Stimulated activated CD4-positive, alpha-beta T cell treated with anti-CD3 and anti-CD28 coated beads, TNF-alpha, amount 100 ng/mL, for 24 hours (primary cell): ENCODE data around the gene COA8.
A peak's percentile ranks its signal among the peaks of the same experiment; 100 is the strongest.
"Not testable (repeated sequence)": the region's sequence is repeated elsewhere in the genome, so short reads cannot be mapped to it uniquely, and the experiment has no call there.

Experiments
- DNase-seq, 3 experiments: peaks; one replicate each; pipeline ENCODE4 v3.0.0-alpha.2; 2020; ENCODE audit warnings: low read depth in 3 of 3

COA8 gene

DNA sequence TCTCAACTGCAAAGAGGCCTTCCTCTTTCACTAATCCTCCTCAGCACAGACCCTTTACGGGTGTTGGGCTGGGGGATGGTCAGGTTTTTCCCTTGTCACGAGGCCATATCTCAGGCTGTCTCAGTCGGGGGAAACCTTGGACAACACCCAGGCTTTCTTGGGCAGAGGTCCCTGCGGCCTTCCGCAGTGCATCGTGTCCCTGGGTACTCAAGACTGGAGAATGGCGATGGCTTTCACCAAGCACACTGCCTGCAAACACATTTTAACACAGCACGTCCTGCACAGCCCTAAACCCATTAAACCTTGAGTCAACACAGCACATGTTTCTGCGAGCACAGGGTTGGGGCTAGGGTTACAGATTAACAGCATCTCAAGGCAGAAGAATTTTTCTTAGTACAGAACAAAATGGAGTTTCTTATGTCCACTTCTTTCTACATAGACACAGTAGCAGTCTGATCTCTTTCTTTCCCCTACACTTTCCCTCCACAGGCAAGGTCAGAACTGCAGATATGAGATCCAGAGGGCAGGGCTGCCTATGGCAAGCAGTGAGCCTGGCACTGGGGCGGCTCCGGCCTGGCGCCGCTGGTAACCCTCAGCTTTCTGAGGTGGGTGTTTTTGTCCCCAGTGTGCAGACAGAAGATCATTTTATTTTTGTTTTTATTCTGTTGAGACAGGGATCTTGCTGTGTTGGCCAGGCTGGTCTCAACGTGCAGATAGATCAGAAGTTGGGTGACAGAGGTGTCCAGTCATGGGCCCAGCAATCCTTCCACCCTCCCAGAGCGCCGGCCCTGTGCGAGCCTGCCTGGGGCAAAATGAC is 37.1 kb upstream of the COA8 start:
- DNase-seq: not testable (repeated sequence)

DNA sequence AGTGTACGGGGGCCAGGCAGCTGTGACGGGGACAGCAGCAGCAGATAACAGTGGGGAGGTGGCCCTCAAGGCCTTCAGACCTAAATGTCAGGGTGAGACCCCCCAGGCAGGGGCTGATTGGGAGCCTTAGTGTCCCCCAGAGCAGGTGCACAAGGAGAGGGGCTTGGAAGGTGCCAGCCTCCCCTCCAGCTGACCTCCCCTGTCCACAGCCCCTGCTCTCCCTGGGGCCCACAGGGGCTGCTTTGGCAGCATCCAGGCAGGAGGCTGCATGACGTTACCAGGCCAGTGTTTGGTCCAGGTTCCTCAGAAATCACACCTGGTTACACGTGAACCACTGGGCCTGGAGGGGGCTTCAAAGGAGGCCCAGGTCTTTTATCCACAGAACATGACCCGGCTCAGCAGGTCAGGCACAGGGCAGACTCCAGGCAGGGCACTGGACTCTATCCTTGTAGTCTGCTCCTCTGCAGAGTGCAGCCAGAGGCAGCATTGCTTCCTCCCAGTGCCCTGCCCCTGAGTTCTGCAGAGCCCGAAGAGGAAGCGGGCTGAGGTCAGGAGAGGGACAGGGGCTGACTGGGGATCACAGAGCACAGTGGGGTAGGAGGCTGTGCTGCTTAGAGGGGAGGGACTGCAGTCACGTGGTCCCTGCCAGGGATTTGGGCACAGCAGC is 36.4 kb upstream of the COA8 start:
- no peak for DNase-seq

DNA sequence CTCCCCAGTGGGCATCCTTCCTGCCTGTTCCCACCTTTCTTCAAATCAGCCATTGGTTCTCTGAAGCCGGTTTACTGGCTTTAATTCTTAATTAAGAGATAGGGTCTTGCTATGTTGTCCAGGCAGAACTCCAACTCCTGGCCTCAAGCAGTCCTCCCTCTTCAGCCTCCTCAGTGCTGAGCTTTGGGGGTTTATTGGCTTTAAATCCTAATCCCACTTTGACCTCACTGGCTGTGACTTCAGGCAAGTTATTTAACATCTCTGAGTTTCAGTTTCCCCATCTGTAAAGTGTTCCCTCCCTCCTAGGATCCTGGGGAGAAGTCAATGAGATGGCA is 35.9 kb upstream of the COA8 start:
- no peak for DNase-seq

DNA sequence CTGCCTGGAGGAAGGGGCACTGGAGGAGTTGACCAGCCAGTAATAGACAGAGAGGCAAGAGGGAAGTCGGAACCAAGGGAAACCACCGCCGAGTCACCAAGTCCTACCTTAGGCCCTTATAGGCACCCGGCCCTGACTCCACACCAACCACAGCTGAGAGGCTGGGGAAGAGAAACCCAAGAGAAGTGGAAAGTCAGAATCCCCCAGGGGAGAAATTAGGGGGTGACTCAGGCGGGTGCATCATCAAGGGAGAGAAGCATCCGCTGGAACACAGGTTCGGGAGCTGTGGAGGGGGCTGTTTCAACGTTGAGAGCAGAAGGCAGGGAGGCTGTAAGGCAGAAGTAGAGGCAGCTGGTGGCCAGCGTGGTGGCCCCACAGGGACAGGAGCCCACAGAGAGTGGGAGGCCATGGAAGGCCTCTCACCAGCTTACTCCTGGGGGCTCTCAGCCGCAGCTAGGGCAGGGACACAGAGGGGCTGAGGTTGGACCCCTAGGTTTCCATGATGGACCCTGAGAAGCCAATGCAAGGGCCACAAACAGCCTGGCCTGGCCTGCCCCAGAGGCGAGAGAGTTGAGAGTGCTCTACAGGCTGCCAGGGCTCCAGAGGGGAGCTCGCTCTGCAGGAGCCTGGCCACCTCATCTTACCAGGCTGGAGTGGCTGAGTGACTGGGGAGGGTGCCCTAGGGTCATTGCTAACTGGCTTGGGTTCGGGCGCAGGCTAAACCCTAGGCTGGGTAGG is 35.2 kb upstream of the COA8 start:
- peak in 1 of 3 experiments; percentile 35 for DNase-seq

DNA sequence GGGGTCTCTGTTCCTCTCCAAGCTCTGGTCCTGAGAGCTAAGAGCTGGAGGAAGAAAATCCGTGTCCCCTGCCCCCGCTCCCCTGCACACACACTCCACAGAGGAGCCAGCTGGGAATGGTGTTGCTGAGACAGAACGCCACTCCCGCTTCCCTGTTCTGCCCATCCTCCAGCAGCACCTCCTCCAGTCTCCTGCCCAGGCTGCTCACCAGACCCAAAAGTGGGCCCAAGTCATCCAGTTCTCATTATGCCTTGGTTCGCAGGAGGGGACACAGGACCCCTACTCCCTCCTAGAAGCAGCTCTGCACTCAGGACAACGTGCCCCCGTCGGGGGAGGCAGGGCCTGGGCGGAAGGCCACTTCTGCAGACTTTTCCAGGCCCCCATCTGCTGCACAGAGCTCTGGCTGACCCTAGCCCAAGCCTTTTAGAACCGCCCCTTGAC is 34.6 kb upstream of the COA8 start:
- DNase-seq: no peak

DNA sequence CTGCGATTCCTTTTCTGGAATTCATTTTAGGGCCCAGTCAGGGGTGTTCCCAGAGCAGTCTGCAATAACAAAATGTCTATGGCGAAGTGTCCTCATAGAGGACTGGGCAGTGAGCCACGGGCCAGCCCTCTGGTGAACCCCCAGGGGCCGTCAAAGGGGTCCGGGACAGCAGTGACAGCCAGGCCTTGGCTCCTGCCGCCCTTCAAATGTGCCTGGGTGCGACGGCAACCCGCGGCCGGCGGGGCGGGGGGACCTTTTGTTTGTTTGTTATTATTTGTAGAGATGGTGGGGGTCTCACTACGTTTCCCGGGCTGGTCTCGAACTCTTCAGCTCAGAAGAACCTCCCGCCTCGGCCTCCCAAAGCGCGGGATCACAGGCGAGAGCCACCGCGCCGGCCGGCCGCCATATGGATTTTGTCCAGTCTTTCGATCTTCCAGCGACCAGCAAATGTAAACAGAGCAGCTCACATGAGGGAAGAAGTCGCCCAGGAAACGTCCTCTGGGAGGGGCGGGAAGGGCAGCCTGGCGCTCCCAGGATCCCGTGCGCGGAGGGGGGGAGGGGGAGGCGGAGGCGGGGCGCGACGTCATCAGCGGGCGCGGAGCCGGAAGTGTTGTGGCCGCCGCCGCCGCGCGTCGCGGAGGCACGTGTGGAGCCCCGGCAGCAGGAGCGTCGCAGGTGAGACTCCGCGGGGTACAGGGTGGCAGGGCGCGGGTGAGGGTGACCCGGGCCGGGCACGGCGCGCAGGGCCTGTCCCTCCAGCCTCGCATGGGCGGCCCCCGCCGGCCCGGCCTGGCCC is 34.0 kb upstream of the COA8 start, which contains the start of gene TRMT61A:
TRMT61A (plus strand) TSS at position 610 of the 796 bp plus-strand sequence. CDS start 783 bp downstream, outside the sequence.
- DNase-seq: peak; percentile 52 to 71 (median 69)

DNA sequence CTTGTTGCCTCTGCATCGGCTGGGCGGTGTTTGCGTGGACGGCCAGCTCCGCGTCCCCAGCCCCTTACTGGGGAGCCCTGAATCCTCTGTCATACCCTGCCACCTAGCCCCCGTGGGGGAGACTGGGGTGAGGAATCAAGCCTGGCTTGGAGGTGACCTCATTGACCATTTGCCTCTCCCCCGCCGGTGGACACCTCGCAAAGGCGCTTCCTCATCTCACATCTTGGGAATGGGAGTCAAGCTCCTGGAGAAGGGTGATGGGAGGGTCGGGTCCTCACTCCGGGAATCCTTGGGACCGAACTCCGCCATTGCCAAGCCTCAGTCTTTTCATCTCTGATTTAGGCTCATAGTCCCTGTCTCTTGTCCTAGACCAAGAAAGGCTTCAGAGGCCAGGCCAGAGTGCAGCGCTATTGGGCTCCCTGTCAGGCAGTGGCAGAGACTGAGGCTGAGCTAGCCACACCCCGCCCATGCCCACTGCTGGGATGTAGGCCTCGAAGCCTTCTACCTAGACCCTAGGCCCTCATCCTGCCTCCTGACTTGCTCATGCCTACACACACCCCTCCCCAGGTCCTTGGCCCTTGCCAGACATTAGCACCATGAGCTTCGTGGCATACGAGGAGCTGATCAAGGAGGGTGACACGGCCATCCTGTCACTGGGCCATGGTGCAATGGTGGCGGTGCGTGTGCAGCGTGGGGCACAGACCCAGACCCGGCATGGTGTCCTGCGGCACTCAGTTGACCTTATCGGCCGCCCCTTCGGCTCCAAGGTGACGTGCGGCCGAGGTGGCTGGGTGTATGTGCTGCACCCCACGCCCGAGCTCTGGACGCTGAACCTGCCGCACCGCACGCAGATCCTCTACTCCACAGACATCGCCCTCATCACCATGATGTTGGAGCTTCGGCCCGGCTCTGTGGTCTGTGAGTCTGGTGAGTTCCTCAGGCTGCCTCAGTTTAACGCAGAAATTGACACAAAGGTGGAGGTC is 33.1 kb upstream of the COA8 start:
- no peak for DNase-seq

DNA sequence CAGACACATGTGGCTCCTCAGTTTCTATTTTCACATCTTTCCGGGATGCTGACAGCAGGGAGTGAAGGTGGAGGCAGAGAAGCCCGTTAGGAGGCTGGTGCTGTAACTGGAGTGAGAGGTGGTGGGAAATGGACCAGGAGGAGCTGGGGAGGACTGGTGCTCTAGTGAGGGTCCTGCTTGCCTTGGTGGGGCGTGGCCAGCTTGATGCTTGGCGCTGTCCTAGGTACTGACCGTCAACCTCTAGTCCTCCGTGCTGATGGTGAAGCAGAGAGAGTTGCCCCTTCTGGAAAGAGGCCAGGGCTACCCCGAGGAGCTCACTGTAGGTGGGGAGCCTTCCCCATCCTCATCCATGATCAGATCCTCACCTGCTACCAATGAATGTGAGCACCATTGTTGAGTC is 32.4 kb upstream of the COA8 start:
- DNase-seq: no peak

DNA sequence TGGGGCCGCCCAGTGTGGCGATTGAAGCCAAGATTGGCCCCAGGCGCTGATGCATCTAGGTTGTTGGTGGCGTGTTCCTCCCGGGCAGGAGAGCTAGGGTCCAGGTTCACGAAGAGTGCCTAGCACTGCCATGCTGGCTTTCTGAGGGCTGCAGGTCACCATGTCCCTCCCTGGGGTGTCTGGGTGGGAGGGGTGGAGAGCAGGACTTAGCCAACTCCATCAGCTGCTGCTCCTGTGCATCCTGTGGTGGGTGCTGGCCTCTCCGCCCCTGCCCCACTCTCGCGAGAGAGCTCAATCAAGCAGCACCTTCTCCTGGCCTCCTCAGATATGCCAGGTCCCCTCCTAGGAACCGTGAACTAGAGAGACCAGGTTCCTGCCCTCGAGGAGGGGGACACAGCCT is 31.9 kb upstream of the COA8 start:
- DNase-seq: no peak

DNA sequence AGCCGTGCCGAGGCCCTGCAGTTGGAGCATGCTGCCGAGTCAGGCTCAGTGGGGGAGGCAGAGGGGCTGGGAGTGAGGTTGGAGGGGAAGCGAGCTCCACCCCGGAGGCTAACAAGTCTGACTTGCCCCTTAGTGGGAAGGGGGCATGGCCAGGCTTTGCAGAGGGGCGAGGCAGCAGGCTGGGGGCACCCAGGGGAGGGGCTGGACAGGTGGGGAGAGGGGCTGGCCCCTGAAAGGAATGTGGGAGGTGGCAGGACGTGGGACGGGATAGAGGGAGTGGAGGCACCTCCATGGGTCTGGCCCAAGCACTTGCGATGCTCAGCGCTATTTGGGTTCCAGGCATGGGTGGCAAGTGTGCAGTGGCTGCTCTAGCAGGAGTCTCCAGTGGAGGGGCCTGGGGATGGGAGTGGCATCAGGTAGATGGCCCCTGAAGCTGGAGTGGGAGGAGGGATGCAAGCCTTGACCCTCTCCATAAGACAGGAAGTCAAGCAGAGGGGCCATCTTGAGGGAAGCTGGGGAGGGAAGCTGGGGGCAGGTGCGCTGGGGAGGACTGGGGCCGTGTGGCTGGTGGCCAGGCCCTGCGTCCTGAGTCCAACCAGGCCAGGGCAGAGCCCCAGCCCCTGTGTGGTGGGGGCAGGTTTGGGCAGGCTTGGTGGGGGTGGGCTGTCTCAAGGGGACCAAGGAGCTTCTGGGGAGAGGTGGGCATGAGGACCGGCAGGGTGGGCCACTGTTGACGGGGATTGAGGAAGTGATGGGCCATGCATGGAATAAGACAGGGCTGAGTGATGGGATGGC is 31.1 kb upstream of the COA8 start:
- no peak for DNase-seq

DNA sequence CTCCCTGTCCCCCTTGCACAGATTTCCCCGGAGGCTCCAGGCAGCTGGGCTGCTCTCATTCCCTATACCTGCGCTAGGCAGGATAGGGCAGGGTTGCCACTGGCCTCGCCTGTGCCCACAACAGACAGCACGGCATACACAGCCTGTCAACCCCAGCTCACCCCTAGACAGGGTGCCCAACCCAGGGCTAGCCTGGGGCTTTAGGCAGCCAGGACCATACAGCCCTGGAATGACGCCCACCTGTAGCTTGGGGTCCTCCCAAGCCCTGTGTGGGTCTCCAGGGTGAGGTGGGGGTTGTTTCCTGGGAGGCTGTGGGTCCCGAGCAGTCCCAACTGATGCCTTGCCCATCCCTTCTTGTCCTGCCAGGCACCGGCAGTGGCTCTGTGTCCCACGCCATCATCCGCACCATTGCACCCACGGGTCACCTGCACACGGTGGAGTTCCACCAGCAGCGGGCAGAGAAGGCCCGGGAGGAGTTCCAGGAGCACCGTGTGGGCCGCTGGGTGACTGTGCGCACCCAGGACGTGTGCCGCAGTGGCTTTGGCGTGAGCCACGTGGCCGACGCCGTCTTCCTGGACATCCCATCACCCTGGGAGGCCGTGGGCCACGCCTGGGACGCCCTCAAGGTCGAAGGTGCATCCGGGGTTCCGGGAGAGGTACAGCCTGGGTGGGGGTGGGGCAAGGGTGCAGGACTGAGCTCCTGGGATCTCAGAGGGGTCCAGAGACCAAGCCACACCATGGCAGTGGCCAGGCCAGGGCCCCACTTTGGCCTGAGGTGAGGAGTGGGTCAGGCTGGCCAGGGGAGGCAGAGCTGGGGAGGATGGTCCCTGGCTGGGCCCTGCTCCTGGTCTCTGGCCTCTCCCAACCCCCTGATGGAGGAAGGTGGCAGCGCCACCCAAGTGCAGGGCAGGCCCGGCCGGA is 30.3 kb upstream of the COA8 start:
- no peak for DNase-seq

DNA sequence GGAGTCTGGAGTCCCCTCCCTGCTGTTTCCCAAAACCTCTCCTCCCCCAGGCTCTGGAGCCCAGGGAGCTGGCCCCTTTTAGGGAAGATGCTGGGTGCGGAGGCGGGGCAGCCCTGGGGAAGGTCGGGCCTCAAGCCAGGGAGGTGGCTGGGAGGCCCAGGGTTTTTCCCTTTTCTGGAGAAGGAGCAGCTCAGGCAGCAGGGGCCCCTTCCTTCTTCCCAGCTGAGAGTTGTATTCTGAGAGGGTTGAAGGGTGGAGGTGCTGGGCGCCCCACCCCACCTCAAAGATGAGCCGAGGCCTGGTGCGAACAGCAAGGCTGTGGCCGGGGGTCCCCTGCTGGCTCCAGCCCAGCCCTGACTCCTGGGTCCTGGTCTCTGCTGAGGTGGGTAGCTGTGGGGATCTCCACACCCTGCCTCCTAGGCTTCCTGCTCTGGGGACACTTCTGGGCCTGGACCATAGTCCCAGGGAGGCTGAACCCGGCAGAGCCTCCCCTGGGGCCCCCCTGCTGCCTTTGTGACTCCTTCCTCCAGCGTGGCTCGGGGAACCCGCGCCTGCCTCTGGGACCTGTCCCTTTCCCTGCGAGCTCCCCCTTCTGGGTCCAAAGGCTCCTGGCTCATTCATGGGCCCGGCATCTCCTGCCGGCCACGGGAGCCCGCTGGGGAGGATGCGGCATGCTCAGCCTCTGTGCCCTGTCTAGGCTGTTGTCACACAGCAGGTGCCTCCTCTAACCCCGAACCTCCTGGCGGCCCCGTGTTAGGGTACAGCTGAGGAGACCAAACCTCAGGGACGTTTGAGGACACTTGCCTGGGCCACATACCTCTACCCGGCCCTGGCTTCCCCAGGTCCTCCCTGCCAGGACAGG is 29.4 kb upstream of the COA8 start:
- DNase-seq: no peak

DNA sequence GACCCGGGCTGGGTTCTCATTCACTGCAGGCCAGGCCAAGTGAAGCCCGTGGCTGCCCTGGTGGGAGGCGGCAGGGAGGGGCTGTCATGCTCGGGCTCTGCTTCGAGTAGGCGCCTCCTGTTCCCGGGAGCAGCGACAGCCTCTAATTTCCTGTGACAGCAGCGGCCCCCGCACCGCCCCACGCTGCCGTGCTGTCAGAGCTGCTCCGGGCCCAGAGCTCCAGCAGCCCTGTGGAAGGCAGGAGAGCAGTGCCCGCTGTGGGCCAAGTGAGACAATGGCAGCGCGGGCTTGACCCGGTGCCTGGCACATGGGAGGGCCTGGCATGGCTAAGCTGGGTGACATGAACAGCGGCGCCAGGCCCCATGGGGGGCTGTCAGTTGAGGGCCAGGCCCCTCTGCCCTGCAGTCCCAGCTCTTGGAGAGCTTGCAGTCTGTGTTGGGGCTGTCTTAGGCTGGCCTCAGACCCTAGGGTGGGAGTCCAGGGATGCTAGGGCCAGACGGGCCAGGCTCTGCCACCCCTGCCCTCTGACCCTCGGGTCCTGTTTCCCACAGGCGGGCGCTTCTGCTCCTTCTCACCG is 28.7 kb upstream of the COA8 start:
- no peak for DNase-seq

DNA sequence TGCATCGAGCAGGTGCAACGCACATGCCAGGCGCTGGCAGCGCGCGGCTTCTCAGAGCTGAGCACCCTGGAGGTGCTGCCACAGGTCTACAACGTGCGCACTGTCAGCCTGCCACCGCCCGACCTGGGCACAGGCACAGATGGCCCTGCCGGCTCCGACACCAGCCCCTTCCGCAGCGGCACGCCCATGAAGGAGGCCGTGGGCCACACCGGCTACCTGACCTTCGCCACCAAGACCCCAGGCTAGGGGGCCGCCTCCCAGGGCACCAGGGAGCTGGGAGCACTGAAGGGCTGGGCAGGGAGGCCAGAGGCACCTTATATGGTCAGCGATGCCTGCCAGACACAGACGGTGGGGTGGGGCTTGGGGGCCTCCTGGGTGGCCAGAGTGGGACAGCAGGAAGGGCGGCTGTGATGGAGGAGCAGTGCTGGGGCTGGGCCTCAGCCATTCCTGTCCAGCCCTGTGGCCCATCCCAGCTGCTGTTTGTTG is 28.1 kb upstream of the COA8 start:
- no peak for DNase-seq

DNA sequence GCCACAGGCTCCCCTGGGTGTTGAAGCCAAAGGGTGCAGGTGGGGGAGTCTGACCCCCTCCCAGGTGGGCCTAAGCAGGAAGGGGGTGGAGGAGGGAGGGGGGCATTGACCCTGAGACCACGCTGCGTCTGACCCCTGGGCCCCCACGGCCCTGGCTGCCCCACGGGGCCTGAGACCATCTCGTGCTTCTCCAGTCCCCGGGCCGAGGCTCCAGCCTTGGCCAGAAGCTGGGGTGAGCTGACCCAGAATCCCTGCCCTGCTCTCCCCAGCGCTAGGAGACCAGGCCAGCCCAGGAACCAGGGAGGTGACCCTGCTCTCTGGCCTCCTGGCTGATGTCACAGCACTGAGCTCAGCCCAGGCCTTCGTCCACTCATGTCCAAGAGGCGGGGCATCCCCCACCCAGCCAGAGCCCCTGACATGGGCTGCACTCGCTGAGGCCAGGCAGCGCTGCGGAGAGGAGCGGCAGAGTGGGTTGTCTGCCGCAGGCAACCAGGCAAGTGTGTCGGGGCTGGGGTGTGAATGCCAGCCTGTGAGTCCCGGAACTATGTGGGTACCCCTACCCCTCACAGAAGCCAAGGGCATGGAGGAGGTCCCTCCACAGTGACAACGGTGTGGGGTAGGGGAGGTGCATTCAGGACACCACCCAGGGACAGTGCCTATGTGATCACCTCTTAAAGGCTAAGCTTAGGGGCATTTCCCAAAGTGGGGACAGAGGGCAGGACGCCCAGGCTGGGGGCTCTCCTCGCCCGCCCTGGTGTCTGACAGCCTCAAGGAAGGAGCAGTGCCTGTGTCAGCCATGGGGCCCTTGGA is 27.5 kb upstream of the COA8 start:
- DNase-seq: no peak

DNA sequence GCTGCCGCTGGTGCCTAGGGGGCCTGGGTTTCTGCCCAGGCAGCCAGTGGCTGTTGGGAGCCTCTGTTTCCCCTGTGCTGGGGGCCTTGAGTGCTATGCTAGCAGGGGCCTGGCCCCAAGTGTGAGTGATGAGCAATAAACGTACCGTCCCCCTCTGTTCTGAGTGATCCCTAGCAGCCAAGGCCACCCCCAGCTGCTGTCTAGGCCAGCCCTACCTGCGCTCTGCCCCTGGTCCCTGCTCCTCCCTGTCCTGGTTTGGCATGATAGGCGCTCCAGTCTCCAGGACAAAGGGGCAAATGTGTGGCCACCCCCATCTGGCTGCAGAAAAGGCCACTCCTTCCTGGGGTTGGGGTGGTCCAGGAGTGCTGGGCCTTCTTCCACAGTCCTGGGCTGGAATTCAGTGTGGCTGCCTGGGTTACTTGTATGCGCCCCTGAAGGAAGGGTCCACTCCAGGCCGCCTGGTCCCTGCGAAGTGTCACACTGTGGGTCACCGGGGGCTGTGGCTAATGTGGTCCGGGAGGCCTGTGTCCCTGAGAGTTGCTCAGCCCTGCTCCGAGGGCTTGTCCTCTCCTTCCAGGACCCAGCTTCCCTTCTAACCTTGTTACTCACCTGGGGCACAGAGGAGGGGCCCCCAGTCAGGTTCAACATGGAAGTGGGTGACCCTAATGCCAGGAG is 26.7 kb upstream of the COA8 start:
- no peak for DNase-seq
